Measurements from ENCODE around the gene TMEM208.

TMEM208 gene

GRCh38 chr16:67210069-67210937, 16.6 kb upstream of the TMEM208 start:
- DNase-seq = no peak

DNA sequence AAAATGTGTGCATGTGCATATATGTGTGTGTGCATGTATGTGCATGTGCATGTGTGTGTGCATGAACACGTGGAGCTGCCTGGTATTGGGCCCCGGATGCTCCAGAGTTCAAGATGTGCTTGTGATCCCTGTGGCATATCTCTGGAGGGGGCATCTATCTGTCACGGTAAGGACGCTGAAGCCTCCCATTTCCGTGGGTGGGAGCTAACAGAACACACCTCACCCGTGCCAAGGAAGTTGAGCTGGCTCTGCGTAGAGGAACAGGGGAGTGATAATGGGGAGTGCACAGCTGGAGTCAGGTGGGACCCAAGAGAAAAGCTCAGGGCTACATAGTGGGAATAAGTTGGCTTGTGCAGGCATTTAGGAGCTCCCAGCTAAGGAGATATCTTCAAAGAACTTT, 15.3 kb upstream of the TMEM208 start:
- no peak for DNase-seq

DNA sequence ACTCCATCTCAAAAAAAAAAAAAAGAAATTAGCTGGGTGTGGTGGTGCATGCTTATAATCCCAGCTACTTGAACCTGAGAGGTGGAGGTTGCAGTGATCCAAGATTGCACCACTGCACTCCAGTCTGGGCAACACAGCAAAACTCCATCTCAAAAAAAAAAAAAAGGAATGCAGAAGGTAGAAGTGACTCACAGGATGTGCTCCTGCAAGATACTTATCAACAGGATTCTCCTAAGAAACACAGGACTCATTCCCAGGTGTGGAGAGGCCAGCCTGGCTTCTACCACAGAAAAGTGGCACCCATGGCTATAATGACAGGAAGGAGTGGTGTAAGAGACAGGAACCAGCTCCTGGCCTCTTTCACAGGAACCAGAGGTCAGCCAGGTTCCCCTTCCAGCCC, 14.2 kb upstream of the TMEM208 start:
- no peak for DNase-seq

GRCh38 chr16:67213197-67214019, 13.5 kb upstream of the TMEM208 start:
- no peak for DNase-seq

GRCh38 chr16:67215706-67216105, 11.2 kb upstream of the TMEM208 start:
- no peak for DNase-seq

- no peak for DNase-seq
Observed at GRCh38 chr16:67216612-67217490, 10.1 kb upstream of the TMEM208 start.

- no peak for DNase-seq
Observed at GRCh38 chr16:67223992-67224391, 2.9 kb upstream of the TMEM208 start.

DNA sequence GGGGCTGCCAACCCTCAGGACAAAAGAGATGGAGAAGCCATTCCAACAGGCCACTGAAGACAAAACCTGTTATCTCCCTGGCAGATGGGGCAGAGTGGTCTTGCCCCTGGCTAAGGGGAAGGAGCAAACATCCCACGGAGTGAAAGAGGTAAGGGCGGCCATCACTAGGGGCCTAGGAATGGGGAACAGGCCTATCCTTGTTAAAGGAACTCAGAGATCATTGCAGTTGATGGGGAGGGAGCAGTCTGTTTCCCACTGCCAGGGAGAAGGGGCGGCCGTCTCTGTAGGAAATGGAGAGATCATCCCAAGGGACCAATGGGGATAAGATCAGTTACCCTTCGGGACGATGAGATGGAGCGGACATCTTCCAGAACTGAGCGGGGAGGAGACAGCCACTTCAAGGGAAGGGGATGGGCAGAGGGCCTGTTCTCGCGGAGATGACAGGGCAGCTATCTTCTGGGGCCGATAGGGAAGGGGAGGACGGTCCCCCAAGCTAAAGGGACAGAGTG, 581 bp upstream of the TMEM208 start:
- no peak for DNase-seq

GRCh38 chr16:67227567-67227921, 614 bp downstream of the TMEM208 start:
- no peak for DNase-seq

- no peak for DNase-seq
Observed at GRCh38 chr16:67228034-67228785, 1.3 kb downstream of the TMEM208 start.

DNA sequence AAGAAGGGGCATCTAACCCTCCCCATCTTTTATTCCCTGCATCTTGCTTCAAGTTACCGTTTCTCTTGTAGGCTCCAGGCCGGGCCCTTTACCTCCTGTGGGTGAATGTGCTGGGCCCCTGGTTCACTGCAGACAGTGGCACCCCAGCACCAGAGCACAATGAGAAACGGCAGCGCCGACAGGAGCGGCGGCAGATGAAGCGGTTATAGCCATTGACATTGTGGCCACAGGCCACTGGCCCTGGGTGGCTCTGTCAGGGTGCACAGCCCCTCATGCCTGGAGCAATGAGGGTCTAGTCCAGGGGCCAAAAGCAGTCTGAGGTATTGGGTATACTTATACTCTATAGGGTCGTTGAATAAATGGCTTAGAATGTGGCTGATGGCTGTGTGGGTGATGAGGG, 2.0 kb downstream of the TMEM208 start:
- DNase-seq = no peak

DNA sequence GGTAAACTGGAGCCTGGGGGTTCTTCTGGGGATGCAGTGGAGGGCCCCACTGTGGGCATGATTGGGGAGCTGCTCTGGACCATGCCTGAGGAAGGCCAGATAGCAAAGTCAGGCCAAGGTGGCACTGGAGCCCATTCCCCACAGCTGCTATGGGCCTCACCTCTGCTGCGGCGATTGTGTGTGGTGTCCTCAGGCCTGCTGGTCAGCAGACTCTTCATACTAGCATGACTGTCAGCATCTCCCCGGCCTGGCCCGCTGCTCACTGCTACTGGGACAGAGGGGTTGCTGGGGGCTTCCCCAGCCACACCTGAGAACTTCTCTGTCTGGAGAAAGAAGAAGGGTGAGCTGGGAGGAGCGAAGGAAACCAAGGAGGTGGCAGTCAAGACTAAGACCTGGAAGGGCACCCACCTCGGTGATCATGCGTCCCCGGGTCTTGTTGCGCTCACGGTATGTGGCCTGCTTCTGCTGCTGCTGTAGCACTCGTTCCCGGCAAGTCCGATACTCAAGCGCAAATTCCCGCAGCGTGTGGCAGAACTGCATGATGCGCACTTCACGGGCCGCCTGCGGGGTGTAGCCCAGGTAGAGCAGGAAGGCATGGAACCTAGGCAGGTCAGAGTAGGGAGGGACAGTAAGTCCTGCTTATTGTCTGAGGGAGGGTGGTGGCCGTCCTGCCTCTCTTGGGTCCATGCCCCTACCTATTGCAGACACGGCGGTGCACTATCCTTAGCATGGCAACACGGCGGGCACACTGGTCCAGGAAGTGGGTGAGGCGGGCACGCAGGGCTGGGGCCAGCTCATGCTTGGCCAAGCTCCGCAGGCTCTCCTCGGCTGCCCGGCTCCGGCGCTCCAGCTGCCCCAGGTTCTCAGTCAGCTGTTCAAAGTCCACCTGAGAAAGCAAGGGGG, 3.2 kb downstream of the TMEM208 start:
- no peak for DNase-seq

GRCh38 chr16:67230809-67231660, 4.1 kb downstream of the TMEM208 start:
- no peak for DNase-seq

DNA sequence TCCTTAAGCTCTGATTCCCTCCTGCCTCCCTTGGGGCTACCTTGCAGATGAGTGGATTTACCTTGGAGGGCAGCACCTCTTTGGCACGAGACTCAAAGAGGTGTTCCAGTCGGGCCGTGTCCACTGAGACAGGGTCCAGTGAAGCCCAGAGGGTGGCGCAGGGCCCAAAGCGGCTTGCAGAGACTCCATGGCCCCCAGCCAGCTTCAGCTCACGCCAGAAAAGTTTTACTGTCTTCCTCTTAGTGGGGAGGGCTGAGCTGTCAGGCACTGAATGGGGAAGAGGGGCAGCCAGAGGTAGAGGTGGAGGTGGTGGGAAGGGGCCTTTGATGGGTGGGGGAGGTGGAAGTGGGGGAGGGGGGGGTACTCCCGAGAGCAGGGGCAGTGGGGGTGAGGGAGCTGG, 6.7 kb downstream of the TMEM208 start:
- no peak for DNase-seq

DNA sequence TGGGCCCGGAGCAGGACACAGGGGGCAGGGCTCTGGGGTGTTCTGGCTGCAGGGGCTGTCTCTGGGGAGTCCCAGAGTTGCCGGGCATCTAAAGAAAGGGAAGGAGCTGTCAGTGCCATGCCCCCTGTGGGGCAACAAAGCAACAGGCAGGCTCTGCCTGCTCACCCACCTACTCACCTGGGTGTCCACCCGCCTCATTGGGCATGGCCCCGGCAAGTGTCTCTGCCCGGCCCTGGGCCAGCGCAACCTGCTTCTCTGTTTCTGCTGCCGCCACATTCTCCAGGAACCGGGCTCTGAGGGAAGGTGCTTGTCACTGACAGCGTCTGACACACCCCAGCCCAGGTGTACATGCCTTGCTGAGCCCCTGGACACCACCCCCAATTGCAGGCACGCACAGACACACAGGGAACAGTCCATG, 7.3 kb downstream of the TMEM208 start:
- DNase-seq = no peak

DNA sequence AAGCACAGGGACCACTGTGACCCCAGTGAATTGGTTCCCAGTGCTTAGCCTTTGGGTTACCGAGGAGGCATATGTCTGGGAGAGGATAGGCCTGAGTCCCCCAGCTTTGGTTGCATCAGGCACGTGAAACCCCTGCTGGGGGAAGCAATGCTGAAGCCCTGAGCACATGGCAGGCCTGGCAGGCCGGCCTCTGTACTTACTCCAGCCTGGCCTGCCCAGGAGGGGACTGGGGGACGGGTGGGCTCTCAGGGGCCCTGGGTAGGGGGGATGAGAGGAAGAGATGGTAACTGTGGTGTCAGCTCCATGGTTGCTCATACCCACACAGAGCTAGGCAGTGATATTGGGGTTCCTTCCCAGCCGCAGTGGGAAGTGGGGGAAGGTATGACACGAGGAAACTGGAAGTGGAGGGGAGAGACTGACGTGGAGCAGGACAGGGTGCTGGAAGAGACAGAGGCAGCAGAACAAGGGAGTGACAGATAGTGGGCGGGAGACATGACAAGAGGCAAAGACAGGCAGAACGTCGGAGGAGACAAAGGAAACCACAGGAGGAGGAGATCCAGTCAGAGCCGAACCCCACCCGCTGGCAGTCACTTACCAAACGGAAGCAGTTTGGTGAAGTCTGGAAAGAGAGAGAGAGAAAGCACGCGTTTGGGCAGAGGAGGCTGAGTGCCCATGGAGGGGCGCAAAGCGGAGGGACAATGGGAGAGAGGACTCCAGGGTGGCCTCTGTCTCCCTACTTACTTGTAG, 9.1 kb downstream of the TMEM208 start:
- DNase-seq = no peak

- no peak for DNase-seq
Observed at GRCh38 chr16:67236563-67237395, 9.8 kb downstream of the TMEM208 start.
